Stimulated activated CD8-positive, alpha-beta memory T cell treated with anti-CD3 and anti-CD28 coated beads, Interleukin-15, amount 100 ng/mL, for 4 hours (primary cell): ENCODE measurements around the gene ROBO4.

Experiments used
- DNase-seq, 2 donors: peaks; one replicate each; pipeline ENCODE4 v3.0.0-alpha.2; 2020; ENCODE audit warnings: low read depth in 2 of 2

ROBO4 gene

GRCh38 chr11:124897674-124898262, at the start of gene ROBO4:
Gene ROBO4 (minus strand): TSS chr11:124897865. CDS start chr11:124897795, 70 bp downstream.
- no peak for DNase-seq

GRCh38 chr11:124946735-124947141, 49.1 kb upstream of the ROBO4 start:
- DNase-seq = no peak

GRCh38 chr11:124945826-124946225, 48.2 kb upstream of the ROBO4 start:
- DNase-seq = no peak

- no peak for DNase-seq
Measured at GRCh38 chr11:124944565-124944964, 46.9 kb upstream of the ROBO4 start.

- DNase-seq = no peak
Measured at GRCh38 chr11:124943741-124944140, 46.1 kb upstream of the ROBO4 start.

GRCh38 chr11:124943254-124943616, 45.6 kb upstream of the ROBO4 start:
- no peak for DNase-seq

GRCh38 chr11:124942466-124943253, 45.0 kb upstream of the ROBO4 start:
- no peak for DNase-seq

GRCh38 chr11:124941703-124942102, 44.0 kb upstream of the ROBO4 start:
- no peak for DNase-seq

- no peak for DNase-seq
Measured at GRCh38 chr11:124938970-124939369, 41.3 kb upstream of the ROBO4 start.

- DNase-seq = no peak
Measured at GRCh38 chr11:124938206-124938765, 40.6 kb upstream of the ROBO4 start.

GRCh38 chr11:124937336-124937935, 39.8 kb upstream of the ROBO4 start:
- DNase-seq = no peak

- DNase-seq = no peak
Measured at GRCh38 chr11:124935548-124936514, 38.2 kb upstream of the ROBO4 start, which contains the start of gene HEPACAM. Gene HEPACAM (minus strand): TSS chr11:124936047. CDS start chr11:124936006, 41 bp downstream.

GRCh38 chr11:124934862-124935547, 37.3 kb upstream of the ROBO4 start:
- DNase-seq = no peak

- no peak for DNase-seq
Measured at GRCh38 chr11:124930799-124931198, 33.1 kb upstream of the ROBO4 start.

- DNase-seq = no peak
Measured at GRCh38 chr11:124928942-124929665, 31.4 kb upstream of the ROBO4 start.

GRCh38 chr11:124923296-124923695, 25.6 kb upstream of the ROBO4 start:
- no peak for DNase-seq

- DNase-seq = no peak
Measured at GRCh38 chr11:124922831-124923230, 25.2 kb upstream of the ROBO4 start.

- DNase-seq = peak; percentile 71 to 75
Measured at GRCh38 chr11:124920870-124921609, 23.4 kb upstream of the ROBO4 start.

GRCh38 chr11:124920356-124920755, 22.7 kb upstream of the ROBO4 start:
- DNase-seq = no peak
